GM19239 (cell line): ENCODE measurements around the gene OOSP2.

ENCODE experiments used
- DNase-seq: peaks from one replicate; pipeline ENCODE4 v3.0.0; 2011; ENCODE audit warnings: low spot score; ENCODE audit not compliant: insufficient read length
- FAIRE-seq: peaks from 2 replicates; lab custom pipeline; 2011; peaks lifted over from hg19 to GRCh38; lab: Jason Lieb, UNC

The OOSP2 gene

DNA sequence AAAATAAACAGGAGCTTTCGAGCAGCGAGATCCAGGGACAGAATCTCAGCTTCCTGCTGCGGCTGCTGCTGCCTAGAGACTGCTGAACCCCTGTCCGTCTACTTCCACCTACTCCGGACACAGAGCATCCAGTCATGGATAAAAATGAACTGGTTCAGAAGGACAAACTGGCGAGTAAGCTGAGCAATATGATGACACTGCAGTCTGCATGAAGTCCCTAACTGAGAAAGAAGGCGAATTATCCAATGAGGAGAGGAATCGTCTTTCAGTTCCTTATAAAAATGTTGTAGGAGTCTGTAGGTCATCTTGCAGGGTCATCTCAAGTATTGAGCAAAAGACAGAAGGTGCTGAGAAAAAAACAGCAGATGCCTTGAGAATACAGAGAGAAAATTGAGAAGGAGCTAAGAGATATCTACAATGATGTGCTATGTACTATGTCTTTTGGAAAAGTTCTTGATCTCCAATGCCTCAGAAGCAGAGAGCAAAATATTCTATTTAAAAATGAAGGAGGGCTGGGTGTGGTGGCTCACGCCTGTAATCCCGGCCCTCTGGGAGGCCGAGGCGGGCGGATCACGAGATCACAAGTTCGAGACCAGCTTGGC lies 37.1 kb downstream of the OOSP2 start:
- FAIRE-seq, result no peak

DNA sequence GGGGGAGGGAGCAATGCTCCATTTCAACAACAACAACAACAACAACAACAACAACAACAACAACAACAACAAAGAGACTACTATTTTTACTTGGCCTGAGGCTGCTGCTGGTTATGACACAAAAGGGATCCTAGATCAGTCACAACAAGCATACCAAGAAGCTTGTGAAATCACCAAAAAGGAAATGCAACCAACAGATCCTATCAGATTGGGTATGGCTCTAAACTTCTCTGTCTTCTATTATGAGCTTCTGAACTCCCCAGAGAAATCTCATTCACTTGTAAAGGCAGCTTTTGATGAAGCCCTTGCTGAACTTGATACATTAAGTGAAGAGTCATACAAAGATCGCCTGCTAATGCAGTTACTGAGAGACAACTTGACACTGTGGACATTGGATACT lies 37.8 kb downstream of the OOSP2 start:
- DNase-seq (no peak), FAIRE-seq (no peak)

More for the DNA sequence above, 37.1 kb downstream of the OOSP2 start:
- DNase-seq, result no peak

DNA sequence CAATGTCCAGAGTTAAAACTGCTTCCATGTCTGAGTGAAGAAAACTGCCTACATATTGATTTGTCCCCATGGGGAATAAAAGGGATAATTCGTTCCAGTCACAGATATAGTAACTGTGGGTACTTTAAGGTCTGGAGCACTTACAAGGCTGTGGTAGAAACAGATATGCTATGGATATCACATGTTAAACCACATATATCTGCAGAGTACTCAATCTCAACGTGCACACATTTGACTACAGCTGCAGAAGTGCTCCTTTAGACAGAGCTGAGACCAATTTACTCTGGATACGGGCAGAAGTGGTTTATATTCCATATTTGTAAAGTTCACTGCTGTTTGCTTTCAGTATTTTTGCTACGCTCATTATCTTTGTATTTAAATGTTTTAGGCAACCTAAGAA lies 38.5 kb downstream of the OOSP2 start:
- no peak for FAIRE-seq
- no peak for DNase-seq

DNA sequence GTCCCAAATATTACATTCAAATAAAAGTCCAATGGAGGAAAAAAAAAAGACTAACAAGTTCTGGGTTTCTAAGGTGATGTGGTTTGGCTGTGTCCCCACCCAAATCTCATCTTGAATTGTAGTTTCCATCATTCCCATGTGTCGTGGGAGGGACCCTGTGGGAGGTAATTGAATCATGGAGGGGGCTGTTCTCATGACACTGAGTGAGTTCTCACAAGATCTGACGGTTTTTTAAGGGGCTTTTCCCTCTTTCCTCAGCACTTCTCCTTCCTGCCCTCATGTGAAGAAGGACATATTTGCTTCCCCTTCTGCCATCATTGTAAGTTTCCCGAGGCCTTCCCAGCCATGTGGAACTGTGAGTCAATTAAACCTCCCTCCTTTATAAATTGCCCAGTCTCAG lies 40.3 kb downstream of the OOSP2 start:
- FAIRE-seq (no peak), DNase-seq (no peak)

- FAIRE-seq, result no peak
- DNase-seq, result no peak
Observed at GRCh38 chr11:60084631-60085273, 44.5 kb downstream of the OOSP2 start.

GRCh38 chr11:60085909-60086308 lies 45.7 kb downstream of the OOSP2 start:
- FAIRE-seq (no peak), DNase-seq (no peak)

- FAIRE-seq (no peak), DNase-seq (no peak)
Observed at GRCh38 chr11:60087239-60087638, 47.0 kb downstream of the OOSP2 start.

DNA sequence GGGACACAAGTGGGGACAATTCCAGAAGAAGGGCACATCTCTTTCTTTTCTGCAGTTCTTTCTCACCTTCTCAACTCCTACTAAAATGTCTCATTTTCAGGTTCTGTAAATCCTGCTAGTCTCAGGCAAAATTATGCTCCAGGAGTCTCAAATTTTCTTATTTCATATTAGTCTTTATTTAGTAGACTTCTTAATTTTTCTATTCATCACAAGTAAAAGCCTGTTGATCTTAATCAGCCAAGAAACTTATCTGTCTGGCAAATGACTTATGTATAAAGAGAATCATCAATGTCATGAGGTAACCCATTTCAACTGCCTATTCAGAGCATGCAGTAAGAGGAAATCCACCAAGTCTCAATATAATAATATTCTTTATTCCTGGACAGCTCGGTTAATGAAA lies 48.2 kb downstream of the OOSP2 start, which contains the start of gene MS4A2:
Gene MS4A2 (plus strand): TSS at position 301 of the 400 bp plus-strand sequence. CDS start 102 bp downstream, outside the sequence.
- DNase-seq (no peak), FAIRE-seq (no peak)

- DNase-seq (no peak), FAIRE-seq (no peak)
Observed at GRCh38 chr11:60095477-60096120, 55.4 kb downstream of the OOSP2 start.

- DNase-seq (no peak), FAIRE-seq (no peak)
Observed at GRCh38 chr11:60097189-60097588, 57.0 kb downstream of the OOSP2 start.
